A673 (cell line): Measurements from ENCODE around the gene RNH1. TPM values are rescaled to one million over a fixed set of nuclear protein-coding genes. Genes with fewer than 3 reads are reported as not detected.

Experiments
- BruUV-seq: library from RNA; stranded (reverse); fragments of 400-500 nt; replicated peaks from 2 replicates; lab custom pipeline; 2021; lab: Mats Ljungman, UMichigan
- CTCF ChIA-PET: fragments of 300-600 bp; sonication (Branson Sonifier 250); formaldehyde crosslinking; loops from one replicate; lab custom pipeline; 2022; ENCODE audit warnings: antibody characterized with exemption; lab: Charles Lee
- POLR2A ChIA-PET: fragments of 300-600 bp; sonication (Branson Sonifier 250); formaldehyde crosslinking; loops from one replicate; lab custom pipeline; 2022; ENCODE audit warnings: antibody characterized with exemption; ENCODE audit not compliant: low non-redundant PET; lab: Charles Lee
- DNase-seq: peaks from one replicate; pipeline ENCODE4 v3.0.0-alpha.2; 2015; ENCODE audit warnings: low spot score
- H3K27ac ChIP-seq: fragments of 200-600 bp; sonication (generic); 2 replicates; pipeline ENCODE4 v1.5.1; 2016; ENCODE audit warnings: mixed run types, low read depth, mild to moderate bottlenecking, mixed read lengths, antibody characterized with exemption, low read length; ENCODE audit not compliant: poor library complexity, severe bottlenecking
- H3K27me3 ChIP-seq: fragments of 200-600 bp; sonication (generic); replicated peaks from 2 replicates; pipeline ENCODE4 v1.6.1; 2017; ENCODE audit warnings: mixed run types, low read depth, mild to moderate bottlenecking, mixed read lengths, antibody characterized with exemption, low read length; ENCODE audit not compliant: insufficient read depth, poor library complexity
- H3K36me3 ChIP-seq: fragments of 200-600 bp; sonication (generic); 2 replicates; pipeline ENCODE4 v1.6.1; 2016; ENCODE audit warnings: mixed run types, mild to moderate bottlenecking, mixed read lengths, antibody characterized with exemption, low read length; ENCODE audit not compliant: insufficient read depth, poor library complexity, severe bottlenecking
- H3K4me1 ChIP-seq: fragments of 200-600 bp; sonication (generic); 2 replicates; pipeline ENCODE4 v1.6.1; 2017; ENCODE audit warnings: mixed run types, mild to moderate bottlenecking, mixed read lengths, antibody characterized with exemption, low read length; ENCODE audit not compliant: insufficient read depth, poor library complexity, severe bottlenecking
- H3K4me3 ChIP-seq: fragments of 200-600 bp; sonication (generic); 2 replicates; pipeline ENCODE4 v1.5.1; 2016; ENCODE audit warnings: low read depth, mixed run types, mild to moderate bottlenecking, mixed read lengths, low read length; ENCODE audit not compliant: poor library complexity, severe bottlenecking
- H3K9me3 ChIP-seq: fragments of 200-600 bp; sonication (generic); 2 replicates; pipeline ENCODE4 v1.6.1; 2016; ENCODE audit warnings: mixed run types, low read depth, mild to moderate bottlenecking, mixed read lengths, antibody characterized with exemption, low read length; ENCODE audit not compliant: poor library complexity, severe bottlenecking
- EZH2 ChIP-seq: fragments of 200-600 bp; sonication (generic); IDR thresholded peaks from 2 replicates; pipeline ENCODE4 v1.6.1; 2017; ENCODE audit warnings: borderline replicate concordance, low read depth, mild to moderate bottlenecking, mixed read lengths, antibody characterized with exemption, low read length; ENCODE audit not compliant: poor library complexity, severe bottlenecking
- intact Hi-C: fragments of 100-400 bp; cut with micrococcal nuclease; formaldehyde crosslinking; loops from one replicate; pipeline ENCODE4 v1.10.0; 2022; ENCODE audit not compliant: unreplicated experiment
- total RNA-seq: library from RNA; stranded (reverse); gene quantifications from 2 replicates; pipeline ENCODE4 v1.2.3, GENCODE V29; 2021
- TF ChIP-seq, protein P1 (sequence below): fragments of 300-800, 200-600 bp; sonication (generic); conservative IDR thresholded peaks from 2 replicates; pipeline ENCODE4 v1.5.1; 2017; ENCODE audit warnings: low read depth, mild to moderate bottlenecking, antibody characterized with exemption, low read length, moderate library complexity, mixed read lengths

RNH1 gene
- total RNA-seq, 1 experiment from 2014 or later: 95.4 TPM

DNA sequence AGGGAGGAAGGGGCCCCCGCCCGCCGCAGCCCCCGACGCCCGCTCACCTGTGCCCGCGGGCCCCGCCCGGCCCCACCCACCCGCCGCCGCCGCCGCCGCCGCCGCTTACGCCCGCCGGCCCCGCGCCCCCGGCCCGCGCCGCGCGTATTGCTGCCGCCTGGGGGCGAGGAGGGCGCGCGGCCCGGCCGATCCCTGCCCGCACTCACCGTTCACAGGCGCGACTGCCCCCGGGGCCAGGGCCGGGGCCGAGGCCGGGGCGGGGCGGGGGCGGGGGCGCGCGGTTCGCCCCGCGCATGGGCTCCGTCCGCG, 28.1 kb upstream of the RNH1 start:
- Histone ChIP-seq H3K27me3 (no peaks in the 10 kb centered on the region), H3K4me1 (peaks cover 17% of the 10 kb centered on the region), H3K27ac (no peak overlapping the region), H3K9me3 (no peaks in the 10 kb centered on the region), H3K4me3 (peak overlapping the region; percentile 71), H3K36me3 (peaks cover 14% of the 10 kb centered on the region)
- no TSS peak for BruUV-seq
- ChIA-PET POLR2A (no interaction called here), CTCF (no interaction called here)
- TF ChIP-seq EZH2: no peak
- TF ChIP-seq, protein P1, sequence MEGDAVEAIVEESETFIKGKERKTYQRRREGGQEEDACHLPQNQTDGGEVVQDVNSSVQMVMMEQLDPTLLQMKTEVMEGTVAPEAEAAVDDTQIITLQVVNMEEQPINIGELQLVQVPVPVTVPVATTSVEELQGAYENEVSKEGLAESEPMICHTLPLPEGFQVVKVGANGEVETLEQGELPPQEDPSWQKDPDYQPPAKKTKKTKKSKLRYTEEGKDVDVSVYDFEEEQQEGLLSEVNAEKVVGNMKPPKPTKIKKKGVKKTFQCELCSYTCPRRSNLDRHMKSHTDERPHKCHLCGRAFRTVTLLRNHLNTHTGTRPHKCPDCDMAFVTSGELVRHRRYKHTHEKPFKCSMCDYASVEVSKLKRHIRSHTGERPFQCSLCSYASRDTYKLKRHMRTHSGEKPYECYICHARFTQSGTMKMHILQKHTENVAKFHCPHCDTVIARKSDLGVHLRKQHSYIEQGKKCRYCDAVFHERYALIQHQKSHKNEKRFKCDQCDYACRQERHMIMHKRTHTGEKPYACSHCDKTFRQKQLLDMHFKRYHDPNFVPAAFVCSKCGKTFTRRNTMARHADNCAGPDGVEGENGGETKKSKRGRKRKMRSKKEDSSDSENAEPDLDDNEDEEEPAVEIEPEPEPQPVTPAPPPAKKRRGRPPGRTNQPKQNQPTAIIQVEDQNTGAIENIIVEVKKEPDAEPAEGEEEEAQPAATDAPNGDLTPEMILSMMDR: no peak
- intact Hi-C loops: no loop called here
- no peak for DNase-seq

DNA sequence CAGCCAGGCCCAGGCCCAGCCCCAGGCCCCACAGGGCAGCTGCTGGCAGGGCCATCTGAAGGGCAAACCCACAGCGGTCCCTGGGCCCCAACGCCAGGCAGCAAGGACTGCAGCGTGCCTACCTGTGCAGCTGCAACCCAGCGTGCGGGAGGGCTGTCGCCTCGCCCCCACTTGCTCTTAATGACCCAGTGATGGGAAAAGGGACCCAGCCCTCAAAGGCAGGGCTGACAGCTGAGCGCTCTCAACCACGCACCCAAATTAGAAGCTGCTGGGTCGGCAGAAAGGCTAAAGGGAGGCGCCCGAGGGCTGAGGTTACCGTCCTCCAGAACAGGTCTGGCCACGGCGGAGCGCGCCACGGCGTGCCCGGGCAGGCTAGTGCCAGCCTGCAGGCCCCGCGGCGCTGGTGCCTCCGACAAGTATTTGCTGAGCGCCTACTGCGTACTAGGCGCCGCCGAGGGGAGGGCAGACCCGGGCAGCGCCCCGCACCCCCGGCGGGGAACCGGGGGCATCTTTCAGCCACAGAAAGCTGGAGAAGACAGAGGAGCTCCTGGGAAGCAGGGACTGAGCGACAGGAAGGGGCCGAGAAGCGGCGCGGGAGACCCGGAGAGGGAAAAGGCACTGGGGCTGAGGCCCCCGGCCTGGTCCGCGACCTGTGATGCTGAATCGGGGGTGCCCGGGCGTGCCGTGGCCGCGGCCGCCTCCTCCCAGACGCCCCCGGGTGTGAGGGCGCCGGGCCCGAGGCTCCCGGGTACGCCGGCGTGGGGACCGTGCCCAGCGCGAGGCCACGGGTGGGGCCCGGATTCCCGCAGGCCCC, 27.6 kb upstream of the RNH1 start:
- peaks cover 14% of the 10 kb centered on the region for H3K36me3 ChIP-seq
- H3K27ac ChIP-seq: peak overlapping the region; percentile 69
- no peak for TF ChIP-seq EZH2
- TF ChIP-seq, protein P1: no peak
- BruUV-seq: no TSS peak
- H3K9me3 ChIP-seq: no peaks in the 10 kb centered on the region
- ChIA-PET CTCF (no interaction called here), POLR2A (no interaction called here)
- no peak for DNase-seq
- H3K4me1 ChIP-seq: peaks cover 17% of the 10 kb centered on the region
- no peaks in the 10 kb centered on the region for H3K27me3 ChIP-seq
- H3K4me3 ChIP-seq: peak overlapping the region; percentile 71
- intact Hi-C loops: no loop called here

DNA sequence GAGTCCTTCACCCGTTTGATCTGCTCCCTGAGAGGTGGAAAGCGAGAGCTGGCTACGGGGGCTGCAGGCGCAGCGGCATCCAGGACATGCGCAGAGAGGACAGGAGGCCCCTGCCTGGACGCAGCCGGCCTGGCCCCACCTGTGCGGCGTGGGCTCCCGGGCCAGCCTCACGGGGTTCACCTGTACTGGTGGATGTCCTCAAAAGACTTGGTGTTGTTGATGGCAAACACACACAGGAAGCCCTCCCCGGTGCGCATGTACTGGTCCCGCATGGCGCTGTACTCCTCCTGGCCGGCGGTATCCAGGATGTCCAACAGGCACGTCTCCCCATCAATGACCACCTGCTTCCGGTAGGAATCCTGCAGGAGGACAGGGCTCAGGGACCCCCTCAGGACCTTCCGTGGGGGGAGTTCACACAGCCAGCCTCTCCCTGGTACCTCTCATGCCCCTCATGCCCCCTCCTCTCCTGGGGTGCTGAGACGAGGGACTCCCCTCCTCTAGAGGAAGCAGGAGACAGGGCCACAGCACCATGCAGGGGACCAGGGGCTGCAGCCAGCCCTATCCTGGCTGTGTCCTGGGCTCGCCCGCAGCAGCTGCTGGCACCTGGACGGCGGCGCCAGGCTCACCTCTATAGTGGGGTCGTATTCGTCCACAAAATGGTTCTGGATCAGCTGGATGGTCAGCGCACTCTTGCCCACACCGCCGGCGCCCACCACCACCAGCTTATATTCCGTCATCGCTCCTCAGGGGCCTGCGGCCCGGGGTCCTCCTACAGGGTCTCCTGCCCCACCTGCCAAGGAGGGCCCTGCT, 26.7 kb upstream of the RNH1 start:
- TF ChIP-seq EZH2: no peak
- TF ChIP-seq, protein P1: no peak
- ChIA-PET CTCF (no interaction called here), POLR2A (no interaction called here)
- BruUV-seq: TSS peak; percentile 57
- Histone ChIP-seq H3K4me1 (peaks cover 17% of the 10 kb centered on the region), H3K27ac (no peak overlapping the region), H3K9me3 (no peaks in the 10 kb centered on the region), H3K36me3 (peaks cover 14% of the 10 kb centered on the region), H3K4me3 (peak overlapping the region; percentile 71), H3K27me3 (no peaks in the 10 kb centered on the region)
- intact Hi-C loops: no loop called here
- DNase-seq: no peak
